Measurements from ENCODE around the gene TUBB2B. TPM values are rescaled to one million over a fixed set of nuclear protein-coding genes. Genes with fewer than 3 reads are reported as not detected.
"Not testable (repeated sequence)": the region's sequence is repeated elsewhere in the genome, so short reads cannot be mapped to it uniquely, and the experiment has no call there.

Gene TUBB2B
- polyA plus RNA-seq, 2 of the 4 experiments (the other 2 are of a cell fraction): 10.8 to 18.0 TPM

GRCh38 chr6:3249821-3250220 lies 22.4 kb upstream of the TUBB2B start:
- TF ChIP-seq MYC (IDR thresholded peaks at IDR 0.05; ENCODE audit: borderline replicate concordance, low read length) (no peak), POLR2A (IDR thresholded peaks at IDR 0.05; ENCODE audit: low read length) (no peak), ELK1 (IDR thresholded peaks at IDR 0.05; ENCODE audit: low read depth, low read length) (no peak), ZNF302 (CRISPR knock-in tag; IDR thresholded peaks at IDR 0.05) (no peak)
- FAIRE-seq (no peak), DNase-seq (ENCODE audit: low read depth in 1 of 2, low spot score in 1 of 2) (no peak), ATAC-seq (no peak)
- 100% methylated on average over 3 of the region's 3 CpGs for WGBS (ENCODE audit: missing lambda C conversion rate)
- Histone ChIP-seq H3K4me1 (peaks cover 6% of the 10 kb centered on the region; the same call in 1 of the 3 replicates), H3K4me3 (no peak overlapping the region), H3K27ac (no peak overlapping the region), H3K4me2 (no peak overlapping the region), H3K9me3 (no peaks in the 10 kb centered on the region)
- POLR2A ChIA-PET: interaction anchor here (3.2 kb wide), 1 partner anchor 92 kb away, joined by 9 read pairs; the partner anchor contains the start of gene TUBB2A
- CTCF ChIA-PET: interaction anchor here (0.7 to 6.8 kb wide), 6 partner anchors 12 to 121 kb away, joined by 3 to 54 read pairs (median 7); no protein-coding TSS in a partner anchor

DNA sequence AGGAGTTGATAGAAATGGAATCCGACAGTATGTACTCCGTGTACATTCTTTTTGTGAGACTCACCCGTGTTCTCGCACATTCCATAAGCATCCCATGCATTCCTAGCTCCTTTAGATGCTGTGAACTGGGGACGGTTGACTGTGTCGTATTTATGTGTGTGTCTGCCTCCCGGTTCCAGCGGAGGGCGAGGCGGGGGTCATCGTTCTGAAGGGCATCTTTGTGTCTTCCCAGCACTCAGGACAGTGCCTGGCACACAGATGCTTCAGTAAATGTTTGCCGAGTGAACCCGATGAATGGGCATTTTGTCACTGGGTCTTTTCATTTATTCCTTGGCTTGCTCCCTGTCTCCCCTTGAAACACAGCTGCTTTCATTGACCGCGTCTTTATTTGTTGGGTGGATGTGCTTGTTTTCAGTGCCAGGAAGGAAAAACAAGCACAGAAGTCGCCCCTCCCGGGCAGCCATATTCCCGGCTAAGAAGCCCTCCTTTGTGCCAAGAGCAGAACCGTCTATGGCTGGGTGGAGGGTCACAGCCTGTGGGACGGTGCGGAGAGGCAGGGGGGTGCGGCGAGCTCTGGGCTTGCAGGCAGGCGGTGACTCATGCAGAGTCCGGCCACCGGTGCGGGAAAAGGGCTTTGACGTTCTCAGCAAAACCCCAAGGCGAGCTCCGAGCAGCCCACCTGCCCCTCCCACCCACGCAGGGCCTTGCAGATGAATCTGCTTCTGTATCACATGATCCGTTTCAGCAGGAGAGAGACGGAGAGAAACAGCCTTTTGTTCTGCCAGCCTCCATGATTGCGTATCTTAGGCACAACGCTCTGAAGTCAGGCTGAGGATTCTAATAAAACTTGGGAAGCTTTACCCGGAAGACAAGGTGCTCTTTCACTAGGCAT lies 20.0 kb upstream of the TUBB2B start:
- peak overlapping the region; percentile 59 to 79; a peak in 5 of 6 replicates for H3K27ac ChIP-seq
- ATAC-seq (peak; percentile 44 to 65; a peak in 4 of 6 replicates), FAIRE-seq (no peak), DNase-seq (ENCODE audit: low read depth in 1 of 2, low spot score in 1 of 2) (peak; percentile 24 to 35)
- H3K4me2 ChIP-seq: peak overlapping the region; percentile 70
- H3K9me3 ChIP-seq: no peaks in the 10 kb centered on the region
- CTCF ChIA-PET: interaction anchor here (0.6 to 6.8 kb wide), 7 partner anchors 9 to 494 kb away, joined by 3 to 54 read pairs (median 3); partner anchors contain the start of gene TUBB2A
- TF ChIP-seq HOXB5 (CRISPR knock-in tag; IDR thresholded peaks at IDR 0.05): no peak
- TF ChIP-seq MAFK (IDR thresholded peaks at IDR 0.05; ENCODE audit: partially characterized antibody): no peak
- TF ChIP-seq FOSL2 (IDR thresholded peaks at IDR 0.05): no peak
- peak; percentile 43; the same call in 1 of the 2 replicates for TF ChIP-seq FOSL2 (CRISPR knock-in tag; IDR thresholded peaks at IDR 0.05)
- TF ChIP-seq CEBPB (IDR thresholded peaks at IDR 0.05): no peak
- TF ChIP-seq KDM1A (IDR thresholded peaks at IDR 0.05; ENCODE audit: low read depth): no peak
- POLR2A ChIA-PET: interaction anchor here (1.7 kb wide), 1 partner anchor 16 kb away, joined by 5 read pairs; no protein-coding TSS in a partner anchor
- H3K4me3 ChIP-seq: peak overlapping the region; percentile 31
- WGBS (ENCODE audit: missing lambda C conversion rate): 51% methylated on average over 26 of the region's 36 CpGs
- H3K4me1 ChIP-seq: peaks cover 6% of the 10 kb centered on the region; the same call in 1 of the 3 replicates

- ChIA-PET POLR2A (no interaction called here), CTCF (no interaction called here)
- H3K27ac ChIP-seq: no peak overlapping the region
- WGBS (ENCODE audit: missing lambda C conversion rate): 77% methylated on average over 5 of the region's 5 CpGs
- DNase-seq (ENCODE audit: low read depth in 1 of 2, low spot score in 1 of 2) (no peak), FAIRE-seq (no peak), ATAC-seq (no peak)
- no peak for TF ChIP-seq NR3C1 (IDR thresholded peaks at IDR 0.05)
- no peak for TF ChIP-seq SREBF2 (IDR thresholded peaks at IDR 0.05)
- TF ChIP-seq, protein P1, sequence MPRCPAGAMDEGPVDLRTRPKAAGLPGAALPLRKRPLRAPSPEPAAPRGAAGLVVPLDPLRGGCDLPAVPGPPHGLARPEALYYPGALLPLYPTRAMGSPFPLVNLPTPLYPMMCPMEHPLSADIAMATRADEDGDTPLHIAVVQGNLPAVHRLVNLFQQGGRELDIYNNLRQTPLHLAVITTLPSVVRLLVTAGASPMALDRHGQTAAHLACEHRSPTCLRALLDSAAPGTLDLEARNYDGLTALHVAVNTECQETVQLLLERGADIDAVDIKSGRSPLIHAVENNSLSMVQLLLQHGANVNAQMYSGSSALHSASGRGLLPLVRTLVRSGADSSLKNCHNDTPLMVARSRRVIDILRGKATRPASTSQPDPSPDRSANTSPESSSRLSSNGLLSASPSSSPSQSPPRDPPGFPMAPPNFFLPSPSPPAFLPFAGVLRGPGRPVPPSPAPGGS (IDR thresholded peaks at IDR 0.05): no peak
- no peak for TF ChIP-seq CHD4 (IDR thresholded peaks at IDR 0.05; ENCODE audit: borderline replicate concordance)
- no peak for TF ChIP-seq GATA3 (IDR thresholded peaks at IDR 0.05; ENCODE audit: borderline replicate concordance)
- no peak for TF ChIP-seq HES2 (IDR thresholded peaks at IDR 0.05)
- TF ChIP-seq EP300 (IDR thresholded peaks at IDR 0.05): no peak
- no peak for TF ChIP-seq JUNB (IDR thresholded peaks at IDR 0.05)
- TF ChIP-seq RFX5 (IDR thresholded peaks at IDR 0.05): no peak
- TF ChIP-seq FOXS1 (CRISPR knock-in tag; IDR thresholded peaks at IDR 0.05): no peak
- TF ChIP-seq, protein P2, sequence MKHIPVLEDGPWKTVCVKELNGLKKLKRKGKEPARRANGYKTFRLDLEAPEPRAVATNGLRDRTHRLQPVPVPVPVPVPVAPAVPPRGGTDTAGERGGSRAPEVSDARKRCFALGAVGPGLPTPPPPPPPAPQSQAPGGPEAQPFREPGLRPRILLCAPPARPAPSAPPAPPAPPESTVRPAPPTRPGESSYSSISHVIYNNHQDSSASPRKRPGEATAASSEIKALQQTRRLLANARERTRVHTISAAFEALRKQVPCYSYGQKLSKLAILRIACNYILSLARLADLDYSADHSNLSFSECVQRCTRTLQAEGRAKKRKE (CRISPR knock-in tag; IDR thresholded peaks at IDR 0.05; ENCODE audit: low read depth): no peak
- TF ChIP-seq HOXB13 (CRISPR knock-in tag; IDR thresholded peaks at IDR 0.05; ENCODE audit: low read depth): no peak
- no peak for TF ChIP-seq RARB (CRISPR knock-in tag; IDR thresholded peaks at IDR 0.05)
- no peak for TF ChIP-seq REST (IDR thresholded peaks at IDR 0.05)
- no peak for TF ChIP-seq CEBPB (IDR thresholded peaks at IDR 0.05)
- H3K4me3 ChIP-seq: no peak overlapping the region
- peaks cover 3% of the 10 kb centered on the region; the same call in 1 of the 3 replicates for H3K4me1 ChIP-seq
- no peaks in the 10 kb centered on the region for H3K9me3 ChIP-seq
- no peak overlapping the region for H3K4me2 ChIP-seq
Observed at GRCh38 chr6:3245216-3245615, 17.8 kb upstream of the TUBB2B start.

DNA sequence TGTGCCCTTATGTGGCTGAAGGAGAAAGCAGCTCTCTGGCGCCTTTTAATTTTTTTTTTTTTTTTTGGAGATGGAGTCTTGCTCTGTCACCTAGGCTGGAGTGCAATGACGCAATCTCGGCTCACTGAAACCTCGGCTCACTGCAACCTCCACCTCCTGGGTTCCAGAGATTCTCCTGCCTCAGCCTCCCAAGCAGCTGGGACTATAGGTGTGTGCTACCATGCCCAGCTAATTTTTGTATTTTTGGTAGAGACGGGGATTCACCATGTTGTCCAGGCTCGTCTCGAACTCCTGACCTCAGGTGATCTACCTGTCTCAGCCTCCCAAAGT lies 17.3 kb upstream of the TUBB2B start:
- ATAC-seq; FAIRE-seq; H3K27ac ChIP-seq; H3K9me3 ChIP-seq; DNase-seq (ENCODE audit: low read depth in 1 of 2, low spot score in 1 of 2); POLR2A ChIA-PET; CTCF ChIA-PET; H3K4me1 ChIP-seq; H3K4me3 ChIP-seq; H3K4me2 ChIP-seq: not testable (repeated sequence)
- WGBS (ENCODE audit: missing lambda C conversion rate): 90% methylated on average over 7 of the region's 7 CpGs

Data from A549 (cell line).